Gastrocnemius medialis (tissue), 4 donors: ENCODE results near the gene CLEC18B. TPM values are rescaled to one million over a fixed set of nuclear protein-coding genes. Genes with fewer than 3 reads are reported as not detected.
"Not testable (repeated sequence)": the region's sequence is repeated elsewhere in the genome, so short reads cannot be mapped to it uniquely, and the experiment has no call there.

Experiments used
- ATAC-seq, 2 donors: fragments of 150-250 bp; one replicate each; pipeline ENCODE4 v1.9.1; 2016
- DNase-seq, 2 donors: peaks; one replicate each; pipeline ENCODE4 v3.0.0-alpha.2; 2019
- H3K27ac ChIP-seq, 4 donors: fragments of 200-600 bp; sonication (generic); 1 replicate in 1 of 4; 2 replicates in 3 of 4; pipeline ENCODE4 v1.5.1; 2016 to 2018; ENCODE audit warnings: mild to moderate bottlenecking in 2 of 4, moderate library complexity in 1 of 4
- H3K27me3 ChIP-seq, 3 donors: fragments of 200-600 bp; sonication (generic) in 2 of 3; 1 replicate in 1 of 3; 2 replicates in 2 of 3; pipeline versions ENCODE4 v1.5.1 to v1.6.0; 2016 to 2019; ENCODE audit warnings: mild to moderate bottlenecking in 1 of 3, moderate library complexity in 1 of 3
- H3K36me3 ChIP-seq, 2 donors: fragments of 200-600 bp; sonication (generic) in 1 of 2; one replicate each; pipeline ENCODE4 v1.5.1; 2017 to 2018
- H3K4me1 ChIP-seq, 2 donors: fragments of 200-600 bp; sonication (generic) in 1 of 2; one replicate each; pipeline ENCODE4 v1.5.1; 2016 to 2017; ENCODE audit warnings: mild to moderate bottlenecking in 2 of 2
- H3K4me3 ChIP-seq, 4 donors: fragments of 200-600 bp; sonication (generic) in 3 of 4; 1 replicate in 1 of 4; 2 replicates in 3 of 4; pipeline ENCODE4 v1.5.1; 2016 to 2019; ENCODE audit warnings: mild to moderate bottlenecking in 2 of 4
- H3K9me3 ChIP-seq, 3 donors: fragments of 200-600 bp; sonication (generic) in 2 of 3; 1 replicate in 1 of 3; 2 replicates in 2 of 3; pipeline ENCODE4 v1.5.1; 2016 to 2019
- POLR2A ChIP-seq, 2 donors: fragments of 450-650 bp; IDR thresholded peaks; one replicate each; pipeline ENCODE4 v1.6.1; 2017; ENCODE audit warnings: antibody characterized with exemption in 2 of 2, mild to moderate bottlenecking in 2 of 2, moderate library complexity in 2 of 2
- in situ Hi-C, 4 donors: fragments of 200-750 bp; cut with MboI; loops; one replicate each; pipeline versions ENCODE4 v1.15.0 to v1.8.0; 2017; ENCODE audit warnings: low sequenced_read_pairs in 4 of 4
- intact Hi-C: fragments of 100-400 bp; cut with DNase I; formaldehyde crosslinking; loops from one replicate; pipeline ENCODE4 v1.15.1; 2023; ENCODE audit warnings: low total_unique reads
- total RNA-seq, 4 donors: library from RNA; depleted of rRNA; stranded (reverse); fragments of >200 nt; gene quantifications; one replicate each; pipeline versions ENCODE4 v1.1.0 to v1.2.3, GENCODE V29; 2016
- TF ChIP-seq, protein P1 (sequence below), 5 experiments: fragments of 450-650 bp in 3 of 5; fragments of 200-600 bp in 2 of 5; sonication (generic) in 2 of 5; IDR thresholded peaks in 4 of 5; conservative IDR thresholded peaks in 1 of 5; 1 replicate in 4 of 5; 2 replicates in 1 of 5; pipeline ENCODE4 v1.5.1; 2016 to 2019; ENCODE audit warnings: antibody characterized with exemption in 5 of 5, mild to moderate bottlenecking in 3 of 5, moderate library complexity in 3 of 5

CLEC18B gene
- total RNA-seq, 4 donors from 2014 or later, result 1.1 to 2.7 TPM; not detected in 2

DNA sequence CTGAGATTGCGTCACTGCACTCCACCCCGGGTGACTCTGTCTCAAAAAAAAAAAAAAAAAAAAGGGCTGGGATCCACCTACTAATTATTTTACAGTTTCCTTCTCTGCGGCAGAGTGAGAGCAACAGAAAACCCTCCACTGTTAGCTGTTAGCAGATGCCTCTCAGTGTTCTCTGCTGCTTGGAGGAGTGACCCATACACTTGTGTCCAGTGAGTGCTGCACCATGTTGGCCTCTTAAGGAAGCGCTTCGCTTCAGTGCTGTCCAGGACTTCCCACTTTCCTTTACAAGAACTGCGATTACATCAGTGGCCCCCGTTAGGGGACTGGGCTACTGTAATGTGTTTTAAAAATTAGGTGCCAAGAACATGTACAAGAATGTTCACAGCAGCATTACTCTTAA, 18.4 kb upstream of the CLEC18B start:
- Histone ChIP-seq H3K4me3 (no peak overlapping the region), H3K36me3 (no peaks in the 10 kb centered on the region), H3K27me3 (no peaks in the 10 kb centered on the region), H3K4me1 (no peaks in the 10 kb centered on the region), H3K9me3 (no peaks in the 10 kb centered on the region), H3K27ac (no peak overlapping the region)
- in situ Hi-C loops, result no loop called here
- intact Hi-C loops, result loop anchor here (10.0 kb wide), 1 partner anchor 125 kb away; no protein-coding TSS in a partner anchor
- ATAC-seq (no peak), DNase-seq (no peak)
- TF ChIP-seq POLR2A (IDR thresholded peaks at IDR 0.05), result no peak
- TF ChIP-seq, protein P1, sequence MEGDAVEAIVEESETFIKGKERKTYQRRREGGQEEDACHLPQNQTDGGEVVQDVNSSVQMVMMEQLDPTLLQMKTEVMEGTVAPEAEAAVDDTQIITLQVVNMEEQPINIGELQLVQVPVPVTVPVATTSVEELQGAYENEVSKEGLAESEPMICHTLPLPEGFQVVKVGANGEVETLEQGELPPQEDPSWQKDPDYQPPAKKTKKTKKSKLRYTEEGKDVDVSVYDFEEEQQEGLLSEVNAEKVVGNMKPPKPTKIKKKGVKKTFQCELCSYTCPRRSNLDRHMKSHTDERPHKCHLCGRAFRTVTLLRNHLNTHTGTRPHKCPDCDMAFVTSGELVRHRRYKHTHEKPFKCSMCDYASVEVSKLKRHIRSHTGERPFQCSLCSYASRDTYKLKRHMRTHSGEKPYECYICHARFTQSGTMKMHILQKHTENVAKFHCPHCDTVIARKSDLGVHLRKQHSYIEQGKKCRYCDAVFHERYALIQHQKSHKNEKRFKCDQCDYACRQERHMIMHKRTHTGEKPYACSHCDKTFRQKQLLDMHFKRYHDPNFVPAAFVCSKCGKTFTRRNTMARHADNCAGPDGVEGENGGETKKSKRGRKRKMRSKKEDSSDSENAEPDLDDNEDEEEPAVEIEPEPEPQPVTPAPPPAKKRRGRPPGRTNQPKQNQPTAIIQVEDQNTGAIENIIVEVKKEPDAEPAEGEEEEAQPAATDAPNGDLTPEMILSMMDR (IDR thresholded peaks at IDR 0.05 in 4 of 5, conservative IDR thresholded peaks at IDR 0.05 in 1 of 5), result no peak

- no peak for ATAC-seq
- TF ChIP-seq, protein P1 (IDR thresholded peaks at IDR 0.05 in 4 of 5, conservative IDR thresholded peaks at IDR 0.05 in 1 of 5), result no peak
- TF ChIP-seq POLR2A (IDR thresholded peaks at IDR 0.05), result no peak
- H3K4me1 ChIP-seq, result no peaks in the 10 kb centered on the region
- H3K4me3 ChIP-seq, result no peak overlapping the region
- no peak overlapping the region for H3K27ac ChIP-seq
- no peaks in the 10 kb centered on the region for H3K36me3 ChIP-seq
- in situ Hi-C loops, result no loop called here
- intact Hi-C loops, result loop anchor here (10.0 kb wide), 1 partner anchor 124 kb away; no protein-coding TSS in a partner anchor
- H3K27me3 ChIP-seq, result no peaks in the 10 kb centered on the region
- no peak for DNase-seq
- no peaks in the 10 kb centered on the region for H3K9me3 ChIP-seq
Observed at GRCh38 chr16:74438492-74438979, 17.3 kb upstream of the CLEC18B start.

- no peak for ATAC-seq
- TF ChIP-seq, protein P1 (IDR thresholded peaks at IDR 0.05 in 4 of 5, conservative IDR thresholded peaks at IDR 0.05 in 1 of 5), result no peak
- no peak for TF ChIP-seq POLR2A (IDR thresholded peaks at IDR 0.05)
- DNase-seq, result no peak
- H3K9me3 ChIP-seq, result no peaks in the 10 kb centered on the region
- H3K4me1 ChIP-seq, result no peaks in the 10 kb centered on the region
- in situ Hi-C loops, result no loop called here
- no peak overlapping the region for H3K4me3 ChIP-seq
- intact Hi-C loops, result loop anchor here (10.0 kb wide), 1 partner anchor 117 kb away; no protein-coding TSS in a partner anchor
- no peaks in the 10 kb centered on the region for H3K27me3 ChIP-seq
- no peak overlapping the region for H3K27ac ChIP-seq
- H3K36me3 ChIP-seq, result no peaks in the 10 kb centered on the region
Observed at GRCh38 chr16:74431516-74431915, 10.2 kb upstream of the CLEC18B start.

GRCh38 chr16:74430036-74430712, 8.9 kb upstream of the CLEC18B start:
- peak in 1 of 2 donors; percentile 47 for DNase-seq
- H3K27me3 ChIP-seq, in situ Hi-C loops, H3K36me3 ChIP-seq, H3K4me3 ChIP-seq, H3K27ac ChIP-seq, H3K9me3 ChIP-seq, H3K4me1 ChIP-seq: not testable (repeated sequence)
- peak; percentile 69 to 83 for ATAC-seq
- TF ChIP-seq, protein P1 (IDR thresholded peaks at IDR 0.05 in 4 of 5, conservative IDR thresholded peaks at IDR 0.05 in 1 of 5), result peak; percentile 45 to 81 (median 78)
- intact Hi-C loops, result loop anchor here (10.0 kb wide), 1 partner anchor 115 kb away; no protein-coding TSS in a partner anchor

DNA sequence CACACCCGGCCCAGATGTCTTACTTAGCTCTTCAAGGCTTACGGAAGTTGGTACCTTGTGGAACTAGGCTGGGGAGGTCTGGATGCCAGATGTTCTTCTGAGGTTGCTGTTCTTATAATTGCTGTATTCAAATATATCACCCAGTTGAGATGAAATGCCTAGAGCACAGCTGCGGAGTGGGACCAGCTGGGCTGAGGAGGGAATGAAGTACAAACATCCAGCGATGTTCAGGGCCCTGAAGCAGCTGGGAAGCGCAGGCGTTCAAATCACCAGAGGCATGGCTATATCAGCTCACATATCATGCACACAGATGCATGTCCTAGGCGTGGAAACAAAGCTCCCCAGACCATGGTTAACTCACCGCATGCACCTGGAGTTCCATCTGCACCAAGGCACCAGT, 7.2 kb upstream of the CLEC18B start:
- H3K36me3 ChIP-seq, H3K4me3 ChIP-seq, in situ Hi-C loops, intact Hi-C loops, DNase-seq, H3K4me1 ChIP-seq, H3K27me3 ChIP-seq, H3K9me3 ChIP-seq, H3K27ac ChIP-seq, ATAC-seq: not testable (repeated sequence)

GRCh38 chr16:74425751-74426150, 4.5 kb upstream of the CLEC18B start:
- H3K4me1 ChIP-seq, ATAC-seq, in situ Hi-C loops, H3K27ac ChIP-seq, H3K9me3 ChIP-seq, H3K27me3 ChIP-seq, DNase-seq, intact Hi-C loops, H3K4me3 ChIP-seq, H3K36me3 ChIP-seq: not testable (repeated sequence)

- H3K27me3 ChIP-seq, H3K36me3 ChIP-seq, H3K4me3 ChIP-seq, H3K9me3 ChIP-seq, ATAC-seq, intact Hi-C loops, in situ Hi-C loops, H3K27ac ChIP-seq, DNase-seq, H3K4me1 ChIP-seq: not testable (repeated sequence)
Observed at GRCh38 chr16:74423721-74424120, 2.4 kb upstream of the CLEC18B start.

DNA sequence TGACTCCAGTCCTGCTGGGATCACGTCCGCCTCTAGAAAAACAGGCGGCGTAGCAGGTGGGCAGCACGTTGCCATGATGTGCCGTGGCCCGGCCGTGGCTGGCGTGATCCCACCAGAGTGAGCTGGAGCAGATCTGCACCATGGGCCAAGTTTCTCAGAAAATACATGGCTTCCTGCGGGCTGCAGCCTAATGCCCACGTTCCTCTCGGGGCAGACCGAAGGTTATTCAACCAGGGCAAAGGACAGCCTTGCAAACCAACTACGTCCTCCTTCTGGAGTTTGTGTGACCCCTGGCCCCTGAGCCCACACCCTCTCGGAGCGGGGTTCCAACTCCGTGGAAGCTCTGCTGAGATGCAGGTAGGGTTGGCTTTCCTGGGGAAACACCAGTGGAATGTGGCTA, 808 bp upstream of the CLEC18B start:
- H3K27ac ChIP-seq, ATAC-seq, H3K4me3 ChIP-seq, DNase-seq, H3K9me3 ChIP-seq, intact Hi-C loops, in situ Hi-C loops, H3K27me3 ChIP-seq, H3K4me1 ChIP-seq, H3K36me3 ChIP-seq: not testable (repeated sequence)
